GM23338 (cell line): ENCODE results near the gene TBC1D9B. TPM values are rescaled to one million over a fixed set of nuclear protein-coding genes. Genes with fewer than 3 reads are reported as not detected.

Experiments
- ATAC-seq: fragments of 200-7000 bp; cut with Tn5 transposase; 3 replicates; pipeline ENCODE4 v1.9.1; 2020
- DNase-seq: peaks from one replicate; pipeline ENCODE4 v3.0.0-alpha.2; 2015; ENCODE audit warnings: low spot score
- H2AFZ ChIP-seq: fragments of 200-600 bp; sonication (generic); 2 replicates; pipeline ENCODE4 v1.8.0; 2016; ENCODE audit warnings: antibody characterized with exemption, mild to moderate bottlenecking, moderate library complexity
- H3F3A ChIP-seq: fragments of 200-600 bp; sonication (generic); replicated peaks from 2 replicates; pipeline ENCODE4 v1.8.0; 2017; ENCODE audit warnings: antibody characterized with exemption, mixed run types, low read depth
- H3K27ac ChIP-seq: fragments of 200-600 bp; sonication (generic); 2 replicates; pipeline ENCODE4 v1.6.1; 2016; ENCODE audit warnings: low read depth
- H3K27me3 ChIP-seq: fragments of 200-600 bp; sonication (generic); 2 replicates; pipeline ENCODE4 v1.8.0; 2016; ENCODE audit warnings: mild to moderate bottlenecking, mixed run types, moderate library complexity; ENCODE audit not compliant: insufficient read depth
- H3K36me3 ChIP-seq: fragments of 200-600 bp; sonication (generic); 2 replicates; pipeline ENCODE4 v1.8.0; 2016; ENCODE audit warnings: mild to moderate bottlenecking; ENCODE audit not compliant: insufficient read depth
- H3K4me1 ChIP-seq: fragments of 200-600 bp; sonication (generic); 2 replicates; pipeline ENCODE4 v1.8.0; 2016; ENCODE audit warnings: mild to moderate bottlenecking, moderate library complexity; ENCODE audit not compliant: insufficient read depth
- H3K4me2 ChIP-seq: fragments of 200-600 bp; sonication (generic); 2 replicates; pipeline ENCODE4 v1.7.1; 2017; ENCODE audit warnings: mixed run types
- H3K4me3 ChIP-seq: fragments of 200-600 bp; sonication (generic); 2 replicates; pipeline ENCODE4 v1.6.1; 2016; ENCODE audit warnings: mixed run types
- H3K79me2 ChIP-seq: fragments of 200-600 bp; sonication (generic); replicated peaks from 2 replicates; pipeline ENCODE4 v1.8.0; 2017; ENCODE audit warnings: mild to moderate bottlenecking; ENCODE audit not compliant: insufficient read depth
- H3K9me2 ChIP-seq: fragments of 200-600 bp; sonication (generic); 2 replicates; pipeline ENCODE4 v1.8.0; 2017; ENCODE audit not compliant: insufficient read depth
- H4K20me1 ChIP-seq: fragments of 200-600 bp; sonication (generic); replicated peaks from 2 replicates; pipeline ENCODE4 v1.8.0; 2017; ENCODE audit warnings: mild to moderate bottlenecking; ENCODE audit not compliant: insufficient read depth
- H3K27ac Mint-ChIP-seq: 2 replicates; pipeline ENCODE4 v1.8.0; 2020; ENCODE audit warnings: inconsistent platforms, mild to moderate bottlenecking, moderate library complexity, mixed read lengths
- H3K27me3 Mint-ChIP-seq: 3 replicates; pipeline ENCODE4 v1.8.0; 2022; ENCODE audit warnings: low read depth, mild to moderate bottlenecking, moderate library complexity, mixed read lengths, inconsistent platforms; ENCODE audit not compliant: insufficient read depth, poor library complexity
- H3K36me3 Mint-ChIP-seq: 3 replicates; pipeline ENCODE4 v1.8.0; 2021; ENCODE audit warnings: low read depth, mild to moderate bottlenecking, inconsistent platforms, moderate library complexity, mixed read lengths
- H3K4me1 Mint-ChIP-seq: 3 replicates; pipeline ENCODE4 v1.8.0; 2020; ENCODE audit warnings: mild to moderate bottlenecking, inconsistent platforms, mixed read lengths
- H3K4me3 Mint-ChIP-seq: 3 replicates; pipeline ENCODE4 v1.8.0; 2021; ENCODE audit warnings: moderate library complexity, mild to moderate bottlenecking, inconsistent platforms, mixed read lengths
- H3K9me3 Mint-ChIP-seq: 3 replicates; pipeline ENCODE4 v1.8.0; 2020; ENCODE audit warnings: moderate library complexity, mild to moderate bottlenecking, inconsistent platforms, mixed read lengths
- CREB1 ChIP-seq: fragments of 250-450 bp; sonication (Bioruptor Pico); IDR thresholded peaks from 2 replicates; pipeline ENCODE4 v1.5.0; 2020; ENCODE audit warnings: low read depth, mild to moderate bottlenecking, moderate library complexity
- EZH2 ChIP-seq: fragments of 200-600 bp; sonication (generic); IDR thresholded peaks from one replicate; pipeline ENCODE4 v1.8.0; 2017; ENCODE audit warnings: antibody characterized with exemption, mild to moderate bottlenecking, low read depth; ENCODE audit not compliant: unreplicated experiment
- EZH2phosphoT487 ChIP-seq: fragments of 200-600 bp; sonication (generic); IDR thresholded peaks from one replicate; pipeline ENCODE4 v1.8.1; 2018; ENCODE audit warnings: antibody characterized with exemption; ENCODE audit not compliant: unreplicated experiment
- JUNB ChIP-seq: IDR thresholded peaks from one replicate; pipeline ENCODE4 v1.6.1; 2016; ENCODE audit warnings: antibody characterized with exemption; ENCODE audit not compliant: unreplicated experiment
- NANOG ChIP-seq: IDR thresholded peaks from 2 replicates; pipeline ENCODE4 v1.6.1; 2016; ENCODE audit warnings: antibody characterized with exemption, borderline replicate concordance
- POLR2AphosphoS5 ChIP-seq: IDR thresholded peaks from 2 replicates; pipeline ENCODE4 v1.6.1; 2016; ENCODE audit warnings: antibody characterized with exemption, low read depth
- STAT1 ChIP-seq: IDR thresholded peaks from one replicate; pipeline ENCODE4 v1.6.1; 2016; ENCODE audit warnings: antibody characterized with exemption; ENCODE audit not compliant: unreplicated experiment
- ZNF114 ChIP-seq: fragments of 250-450 bp; sonication (Bioruptor Pico); IDR thresholded peaks from 2 replicates; pipeline ENCODE4 v1.5.0; 2020; ENCODE audit warnings: mild to moderate bottlenecking, moderate library complexity
- ZNF331 ChIP-seq: fragments of 250-450 bp; sonication (Bioruptor Pico); IDR thresholded peaks from 2 replicates; pipeline ENCODE4 v1.5.0; 2020; ENCODE audit warnings: low read depth, mild to moderate bottlenecking, moderate library complexity
- polyA plus RNA-seq: library from polyadenylated mRNA; unstranded; fragments of >200 nt; fragmentation: Nextera tagmentation; extraction: Ambion mirVana; gene quantifications from 2 replicates; pipeline ENCODE4 v1.2.1, GENCODE V29; 2016
- total RNA-seq: library from RNA; depleted of rRNA; stranded (reverse); fragments of >200 nt; shearing (Covaris generic); gene quantifications from 2 replicates; pipeline ENCODE4 v1.2.3, GENCODE V29; 2014
- TF ChIP-seq, protein P1 (sequence below): IDR thresholded peaks from one replicate; pipeline ENCODE4 v1.6.1; 2018; ENCODE audit warnings: antibody characterized with exemption; ENCODE audit not compliant: unreplicated experiment
- TF ChIP-seq, protein P2 (sequence below), 2 experiments: fragments of 200-600 bp in 1 of 2; sonication (generic) in 1 of 2; conservative IDR thresholded peaks; 2 replicates each; pipeline versions ENCODE4 v1.5.1 to v1.6.1; 2016 to 2017; ENCODE audit warnings: antibody characterized with exemption in 2 of 2, low read depth in 2 of 2, mild to moderate bottlenecking in 2 of 2, moderate library complexity in 1 of 2
- TF ChIP-seq, protein P3 (sequence below): fragments of 250-450 bp; sonication (Bioruptor Pico); IDR thresholded peaks from 2 replicates; pipeline ENCODE4 v1.5.0; 2020; ENCODE audit warnings: mild to moderate bottlenecking, moderate library complexity
- TF ChIP-seq, protein P4 (sequence below): IDR thresholded peaks from 2 replicates; pipeline ENCODE4 v1.6.1; 2016; ENCODE audit warnings: antibody characterized with exemption

TBC1D9B gene
- total and polyA plus RNA-seq, 2 experiments from 2014 or later, result 19.0 to 38.0 TPM

DNA sequence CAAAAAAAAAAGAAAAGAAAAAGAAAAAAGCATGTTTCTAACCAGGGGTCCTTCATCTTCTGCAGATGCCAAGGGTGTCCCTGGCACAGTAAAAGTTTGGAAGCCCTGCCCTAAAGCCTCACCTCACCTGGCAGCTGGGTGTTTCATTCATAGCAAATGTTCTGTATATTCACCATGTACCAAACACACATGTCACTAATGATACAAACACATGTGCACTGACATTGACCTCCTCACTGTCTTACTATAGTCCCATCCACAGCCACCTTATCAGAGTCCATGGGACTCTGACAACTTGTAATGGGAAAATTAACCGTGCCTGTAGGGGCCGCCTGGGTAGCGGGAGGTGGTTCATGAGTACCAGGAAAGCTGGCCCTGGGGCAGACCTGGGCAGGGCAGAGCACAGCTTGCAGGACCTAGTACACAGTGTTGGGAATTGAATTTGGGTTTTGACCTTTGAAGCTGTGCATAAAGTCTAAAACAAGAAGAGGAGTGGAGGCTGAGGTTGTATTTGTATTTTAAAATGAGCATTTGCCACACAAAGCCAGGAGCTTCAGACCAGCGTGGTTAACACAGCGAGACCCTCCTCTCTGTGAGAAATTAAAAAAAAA is 94.6 kb downstream of the TBC1D9B start:
- Mint-ChIP-seq H3K27me3 (peaks cover 23% of the 10 kb centered on the region), H3K36me3 (peaks cover 32% of the 10 kb centered on the region), H3K4me3 (no peak overlapping the region), H3K27ac (no peak overlapping the region), H3K4me1 (peaks cover 22% of the 10 kb centered on the region), H3K9me3 (no peaks in the 10 kb centered on the region)
- 0 out of 2 replicates have a peak overlapping the region, but pooled peaks have one; percentile 13 for H3K4me3 ChIP-seq
- H3K27ac ChIP-seq, result 0 out of 2 replicates have a peak overlapping the region, but pooled peaks have one; percentile 33
- peak overlapping the region; percentile 48 for H3K4me2 ChIP-seq
- DNase-seq, result no peak
- no peak for TF ChIP-seq JUNB
- no peak for TF ChIP-seq POLR2AphosphoS5
- TF ChIP-seq, protein P1, sequence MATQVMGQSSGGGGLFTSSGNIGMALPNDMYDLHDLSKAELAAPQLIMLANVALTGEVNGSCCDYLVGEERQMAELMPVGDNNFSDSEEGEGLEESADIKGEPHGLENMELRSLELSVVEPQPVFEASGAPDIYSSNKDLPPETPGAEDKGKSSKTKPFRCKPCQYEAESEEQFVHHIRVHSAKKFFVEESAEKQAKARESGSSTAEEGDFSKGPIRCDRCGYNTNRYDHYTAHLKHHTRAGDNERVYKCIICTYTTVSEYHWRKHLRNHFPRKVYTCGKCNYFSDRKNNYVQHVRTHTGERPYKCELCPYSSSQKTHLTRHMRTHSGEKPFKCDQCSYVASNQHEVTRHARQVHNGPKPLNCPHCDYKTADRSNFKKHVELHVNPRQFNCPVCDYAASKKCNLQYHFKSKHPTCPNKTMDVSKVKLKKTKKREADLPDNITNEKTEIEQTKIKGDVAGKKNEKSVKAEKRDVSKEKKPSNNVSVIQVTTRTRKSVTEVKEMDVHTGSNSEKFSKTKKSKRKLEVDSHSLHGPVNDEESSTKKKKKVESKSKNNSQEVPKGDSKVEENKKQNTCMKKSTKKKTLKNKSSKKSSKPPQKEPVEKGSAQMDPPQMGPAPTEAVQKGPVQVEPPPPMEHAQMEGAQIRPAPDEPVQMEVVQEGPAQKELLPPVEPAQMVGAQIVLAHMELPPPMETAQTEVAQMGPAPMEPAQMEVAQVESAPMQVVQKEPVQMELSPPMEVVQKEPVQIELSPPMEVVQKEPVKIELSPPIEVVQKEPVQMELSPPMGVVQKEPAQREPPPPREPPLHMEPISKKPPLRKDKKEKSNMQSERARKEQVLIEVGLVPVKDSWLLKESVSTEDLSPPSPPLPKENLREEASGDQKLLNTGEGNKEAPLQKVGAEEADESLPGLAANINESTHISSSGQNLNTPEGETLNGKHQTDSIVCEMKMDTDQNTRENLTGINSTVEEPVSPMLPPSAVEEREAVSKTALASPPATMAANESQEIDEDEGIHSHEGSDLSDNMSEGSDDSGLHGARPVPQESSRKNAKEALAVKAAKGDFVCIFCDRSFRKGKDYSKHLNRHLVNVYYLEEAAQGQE, result no peak
- no peak for TF ChIP-seq EZH2
- no peak for TF ChIP-seq ZNF331
- no peak for TF ChIP-seq ZNF114
- no peak for TF ChIP-seq STAT1
- TF ChIP-seq, protein P2, sequence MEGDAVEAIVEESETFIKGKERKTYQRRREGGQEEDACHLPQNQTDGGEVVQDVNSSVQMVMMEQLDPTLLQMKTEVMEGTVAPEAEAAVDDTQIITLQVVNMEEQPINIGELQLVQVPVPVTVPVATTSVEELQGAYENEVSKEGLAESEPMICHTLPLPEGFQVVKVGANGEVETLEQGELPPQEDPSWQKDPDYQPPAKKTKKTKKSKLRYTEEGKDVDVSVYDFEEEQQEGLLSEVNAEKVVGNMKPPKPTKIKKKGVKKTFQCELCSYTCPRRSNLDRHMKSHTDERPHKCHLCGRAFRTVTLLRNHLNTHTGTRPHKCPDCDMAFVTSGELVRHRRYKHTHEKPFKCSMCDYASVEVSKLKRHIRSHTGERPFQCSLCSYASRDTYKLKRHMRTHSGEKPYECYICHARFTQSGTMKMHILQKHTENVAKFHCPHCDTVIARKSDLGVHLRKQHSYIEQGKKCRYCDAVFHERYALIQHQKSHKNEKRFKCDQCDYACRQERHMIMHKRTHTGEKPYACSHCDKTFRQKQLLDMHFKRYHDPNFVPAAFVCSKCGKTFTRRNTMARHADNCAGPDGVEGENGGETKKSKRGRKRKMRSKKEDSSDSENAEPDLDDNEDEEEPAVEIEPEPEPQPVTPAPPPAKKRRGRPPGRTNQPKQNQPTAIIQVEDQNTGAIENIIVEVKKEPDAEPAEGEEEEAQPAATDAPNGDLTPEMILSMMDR (conservative IDR thresholded peaks at IDR 0.05; ENCODE audit: low read depth in 2 of 2), result no peak
- TF ChIP-seq NANOG, result no peak
- no peak for TF ChIP-seq EZH2phosphoT487
- no peak for TF ChIP-seq CREB1 (CRISPR knock-in tag)
- TF ChIP-seq, protein P3, sequence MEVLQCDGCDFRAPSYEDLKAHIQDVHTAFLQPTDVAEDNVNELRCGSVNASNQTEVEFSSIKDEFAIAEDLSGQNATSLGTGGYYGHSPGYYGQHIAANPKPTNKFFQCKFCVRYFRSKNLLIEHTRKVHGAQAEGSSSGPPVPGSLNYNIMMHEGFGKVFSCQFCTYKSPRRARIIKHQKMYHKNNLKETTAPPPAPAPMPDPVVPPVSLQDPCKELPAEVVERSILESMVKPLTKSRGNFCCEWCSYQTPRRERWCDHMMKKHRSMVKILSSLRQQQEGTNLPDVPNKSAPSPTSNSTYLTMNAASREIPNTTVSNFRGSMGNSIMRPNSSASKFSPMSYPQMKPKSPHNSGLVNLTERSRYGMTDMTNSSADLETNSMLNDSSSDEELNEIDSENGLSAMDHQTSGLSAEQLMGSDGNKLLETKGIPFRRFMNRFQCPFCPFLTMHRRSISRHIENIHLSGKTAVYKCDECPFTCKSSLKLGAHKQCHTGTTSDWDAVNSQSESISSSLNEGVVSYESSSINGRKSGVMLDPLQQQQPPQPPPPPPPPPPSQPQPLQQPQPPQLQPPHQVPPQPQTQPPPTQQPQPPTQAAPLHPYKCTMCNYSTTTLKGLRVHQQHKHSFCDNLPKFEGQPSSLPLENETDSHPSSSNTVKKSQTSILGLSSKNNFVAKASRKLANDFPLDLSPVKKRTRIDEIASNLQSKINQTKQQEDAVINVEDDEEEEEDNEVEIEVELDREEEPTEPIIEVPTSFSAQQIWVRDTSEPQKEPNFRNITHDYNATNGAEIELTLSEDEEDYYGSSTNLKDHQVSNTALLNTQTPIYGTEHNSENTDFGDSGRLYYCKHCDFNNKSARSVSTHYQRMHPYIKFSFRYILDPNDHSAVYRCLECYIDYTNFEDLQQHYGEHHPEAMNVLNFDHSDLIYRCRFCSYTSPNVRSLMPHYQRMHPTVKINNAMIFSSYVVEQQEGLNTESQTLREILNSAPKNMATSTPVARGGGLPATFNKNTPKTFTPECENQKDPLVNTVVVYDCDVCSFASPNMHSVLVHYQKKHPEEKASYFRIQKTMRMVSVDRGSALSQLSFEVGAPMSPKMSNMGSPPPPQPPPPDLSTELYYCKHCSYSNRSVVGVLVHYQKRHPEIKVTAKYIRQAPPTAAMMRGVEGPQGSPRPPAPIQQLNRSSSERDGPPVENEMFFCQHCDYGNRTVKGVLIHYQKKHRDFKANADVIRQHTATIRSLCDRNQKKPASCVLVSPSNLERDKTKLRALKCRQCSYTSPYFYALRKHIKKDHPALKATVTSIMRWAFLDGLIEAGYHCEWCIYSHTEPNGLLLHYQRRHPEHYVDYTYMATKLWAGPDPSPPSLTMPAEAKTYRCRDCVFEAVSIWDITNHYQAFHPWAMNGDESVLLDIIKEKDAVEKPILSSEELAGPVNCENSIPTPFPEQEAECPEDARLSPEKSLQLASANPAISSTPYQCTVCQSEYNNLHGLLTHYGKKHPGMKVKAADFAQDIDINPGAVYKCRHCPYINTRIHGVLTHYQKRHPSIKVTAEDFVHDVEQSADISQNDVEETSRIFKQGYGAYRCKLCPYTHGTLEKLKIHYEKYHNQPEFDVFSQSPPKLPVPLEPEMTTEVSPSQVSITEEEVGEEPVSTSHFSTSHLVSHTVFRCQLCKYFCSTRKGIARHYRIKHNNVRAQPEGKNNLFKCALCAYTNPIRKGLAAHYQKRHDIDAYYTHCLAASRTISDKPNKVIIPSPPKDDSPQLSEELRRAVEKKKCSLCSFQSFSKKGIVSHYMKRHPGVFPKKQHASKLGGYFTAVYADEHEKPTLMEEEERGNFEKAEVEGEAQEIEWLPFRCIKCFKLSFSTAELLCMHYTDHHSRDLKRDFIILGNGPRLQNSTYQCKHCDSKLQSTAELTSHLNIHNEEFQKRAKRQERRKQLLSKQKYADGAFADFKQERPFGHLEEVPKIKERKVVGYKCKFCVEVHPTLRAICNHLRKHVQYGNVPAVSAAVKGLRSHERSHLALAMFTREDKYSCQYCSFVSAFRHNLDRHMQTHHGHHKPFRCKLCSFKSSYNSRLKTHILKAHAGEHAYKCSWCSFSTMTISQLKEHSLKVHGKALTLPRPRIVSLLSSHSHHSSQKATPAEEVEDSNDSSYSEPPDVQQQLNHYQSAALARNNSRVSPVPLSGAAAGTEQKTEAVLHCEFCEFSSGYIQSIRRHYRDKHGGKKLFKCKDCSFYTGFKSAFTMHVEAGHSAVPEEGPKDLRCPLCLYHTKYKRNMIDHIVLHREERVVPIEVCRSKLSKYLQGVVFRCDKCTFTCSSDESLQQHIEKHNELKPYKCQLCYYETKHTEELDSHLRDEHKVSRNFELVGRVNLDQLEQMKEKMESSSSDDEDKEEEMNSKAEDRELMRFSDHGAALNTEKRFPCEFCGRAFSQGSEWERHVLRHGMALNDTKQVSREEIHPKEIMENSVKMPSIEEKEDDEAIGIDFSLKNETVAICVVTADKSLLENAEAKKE (CRISPR knock-in tag), result no peak
- TF ChIP-seq, protein P4, sequence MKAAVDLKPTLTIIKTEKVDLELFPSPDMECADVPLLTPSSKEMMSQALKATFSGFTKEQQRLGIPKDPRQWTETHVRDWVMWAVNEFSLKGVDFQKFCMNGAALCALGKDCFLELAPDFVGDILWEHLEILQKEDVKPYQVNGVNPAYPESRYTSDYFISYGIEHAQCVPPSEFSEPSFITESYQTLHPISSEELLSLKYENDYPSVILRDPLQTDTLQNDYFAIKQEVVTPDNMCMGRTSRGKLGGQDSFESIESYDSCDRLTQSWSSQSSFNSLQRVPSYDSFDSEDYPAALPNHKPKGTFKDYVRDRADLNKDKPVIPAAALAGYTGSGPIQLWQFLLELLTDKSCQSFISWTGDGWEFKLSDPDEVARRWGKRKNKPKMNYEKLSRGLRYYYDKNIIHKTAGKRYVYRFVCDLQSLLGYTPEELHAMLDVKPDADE, result no peak
- peaks cover 13% of the 10 kb centered on the region for H3K4me1 ChIP-seq
- H3K27me3 ChIP-seq, result peaks cover 11% of the 10 kb centered on the region; the same call in 1 of the 2 replicates
- peaks cover 3% of the 10 kb centered on the region; the same call in 1 of the 2 replicates for H3K79me2 ChIP-seq
- peaks cover 5% of the 10 kb centered on the region; the same call in 1 of the 2 replicates for H3K36me3 ChIP-seq
- no peaks in the 10 kb centered on the region; the same call in 1 of the 2 replicates for H4K20me1 ChIP-seq
- H2AFZ ChIP-seq, result no peak overlapping the region
- ATAC-seq, result no peak
- no peaks in the 10 kb centered on the region for H3K9me2 ChIP-seq
- peaks cover 22% of the 10 kb centered on the region for H3F3A ChIP-seq
